Hepatic stellate cell (primary cell): ENCODE results near the gene ZNF382.

Source experiments
- DNase-seq: peaks from one replicate; pipeline ENCODE4 v3.0.0; 2011; ENCODE audit warnings: low spot score

Gene ZNF382

DNA sequence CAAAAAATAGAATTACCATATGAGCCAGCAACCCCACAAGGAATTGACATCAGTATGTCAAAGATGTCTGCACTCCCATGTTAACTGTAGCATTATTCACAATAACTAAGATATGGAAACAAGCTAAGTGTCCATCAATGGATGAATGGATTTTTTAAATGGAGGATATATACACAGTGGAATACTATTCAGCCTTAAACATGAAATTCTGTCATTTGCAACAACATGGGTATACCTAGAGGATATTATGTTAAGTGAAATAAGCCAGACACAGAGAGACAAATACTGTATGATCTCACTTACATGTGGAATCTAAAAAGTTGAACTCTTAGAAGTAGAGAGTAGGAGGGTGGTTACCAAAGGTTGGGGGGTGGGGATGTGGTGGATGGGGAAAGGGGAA lies 74.3 kb downstream of the ZNF382 start:
- DNase-seq: no peak
